ENCODE measurements around the gene CBLN3.
A peak's percentile ranks its signal among the peaks of the same experiment; 100 is the strongest.

Gene CBLN3

DNA sequence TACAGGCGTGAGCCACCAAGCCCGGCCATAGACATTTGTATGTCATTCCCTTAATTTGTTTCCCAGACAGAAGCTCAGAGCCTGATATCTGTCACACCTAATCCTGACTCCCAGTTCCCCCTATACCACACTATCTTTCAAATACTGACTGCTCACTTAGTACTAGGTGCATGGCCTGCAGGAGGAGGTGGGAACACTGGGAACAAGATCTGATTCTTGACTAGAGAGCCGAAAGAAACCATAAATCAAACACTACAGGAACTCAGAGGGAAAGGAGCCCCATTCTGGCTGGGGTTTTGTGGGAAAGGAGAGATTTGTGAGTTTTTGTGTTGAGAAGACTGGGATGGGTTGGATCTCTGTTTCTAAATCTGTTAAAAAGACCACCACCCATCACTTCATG lies 5.2 kb upstream of the CBLN3 start:
- Histone ChIP-seq H3K9ac (ENCODE audit: low read length) (no peak overlapping the region), H3K27ac (ENCODE audit: low read depth, low read length, poor library complexity, severe bottlenecking) (no peak overlapping the region), H3K9me2 (ENCODE audit: low read depth, low read length) (no peaks in the 10 kb centered on the region), H3K4me1 (ENCODE audit: insufficient read depth, low read length, severe bottlenecking) (peaks cover 37% of the 10 kb centered on the region), H2AFZ (ENCODE audit: low read length) (no peak overlapping the region), H3K4me3 (ENCODE audit: low read depth, low read length, poor library complexity, severe bottlenecking) (no peak overlapping the region), H3K9me3 (ENCODE audit: low read length) (no peaks in the 10 kb centered on the region), H3F3A (ENCODE audit: insufficient read depth, low read length) (no peaks in the 10 kb centered on the region; the same call in 1 of the 2 replicates), H3K4me2 (ENCODE audit: low read length) (no peak overlapping the region), H4K20me1 (ENCODE audit: insufficient read depth, low read length) (no peaks in the 10 kb centered on the region), H3K79me2 (ENCODE audit: insufficient read depth, low read length) (no peaks in the 10 kb centered on the region), H3K27me3 (ENCODE audit: insufficient read depth, low read length) (no peaks in the 10 kb centered on the region), H3K36me3 (ENCODE audit: insufficient read depth, low read length) (peaks cover 64% of the 10 kb centered on the region)
- no peak for TF ChIP-seq EZH2 (IDR thresholded peaks at IDR 0.05; ENCODE audit: borderline replicate concordance, low read length)
- no peak for TF ChIP-seq CTCF (IDR thresholded peaks at IDR 0.05; ENCODE audit: low read length)

DNA sequence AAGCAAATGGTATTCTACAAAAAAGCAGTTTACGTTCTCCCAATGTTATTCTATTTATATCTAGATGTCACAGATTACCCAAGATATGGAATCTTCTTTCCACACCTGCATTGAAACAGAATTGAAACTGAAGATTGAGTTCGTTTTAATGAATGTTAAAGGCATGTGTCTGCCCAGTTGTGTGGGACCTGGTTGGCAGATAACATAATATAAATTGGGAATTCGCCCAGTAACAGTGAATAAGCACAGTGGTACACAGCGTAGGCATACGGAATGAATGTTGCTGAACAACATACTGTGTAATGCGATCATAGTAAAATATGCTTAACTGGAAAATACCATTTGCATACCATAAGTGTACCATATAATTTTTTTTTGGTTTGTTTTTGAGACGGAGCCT lies 4.6 kb upstream of the CBLN3 start:
- Histone ChIP-seq H3K4me3 (ENCODE audit: low read depth, low read length, poor library complexity, severe bottlenecking) (no peak overlapping the region), H3K36me3 (ENCODE audit: insufficient read depth, low read length) (peaks cover 57% of the 10 kb centered on the region), H2AFZ (ENCODE audit: low read length) (no peak overlapping the region), H3K79me2 (ENCODE audit: insufficient read depth, low read length) (no peaks in the 10 kb centered on the region), H3K9ac (ENCODE audit: low read length) (no peak overlapping the region), H3K4me1 (ENCODE audit: insufficient read depth, low read length, severe bottlenecking) (peaks cover 44% of the 10 kb centered on the region), H3K4me2 (ENCODE audit: low read length) (no peak overlapping the region), H3K9me3 (ENCODE audit: low read length) (no peaks in the 10 kb centered on the region), H3K27ac (ENCODE audit: low read depth, low read length, poor library complexity, severe bottlenecking) (no peak overlapping the region), H3F3A (ENCODE audit: insufficient read depth, low read length) (no peaks in the 10 kb centered on the region; the same call in 1 of the 2 replicates), H3K27me3 (ENCODE audit: insufficient read depth, low read length) (no peaks in the 10 kb centered on the region), H4K20me1 (ENCODE audit: insufficient read depth, low read length) (no peaks in the 10 kb centered on the region), H3K9me2 (ENCODE audit: low read depth, low read length) (no peaks in the 10 kb centered on the region)
- TF ChIP-seq CTCF (IDR thresholded peaks at IDR 0.05; ENCODE audit: low read length), result no peak
- no peak for TF ChIP-seq EZH2 (IDR thresholded peaks at IDR 0.05; ENCODE audit: borderline replicate concordance, low read length)

- Histone ChIP-seq H3K4me3 (ENCODE audit: low read depth, low read length, poor library complexity, severe bottlenecking) (no peak overlapping the region), H3K4me2 (ENCODE audit: low read length) (peak overlapping the region; percentile 84; the same call in 1 of the 2 replicates), H3K4me1 (ENCODE audit: insufficient read depth, low read length, severe bottlenecking) (peaks cover 44% of the 10 kb centered on the region), H2AFZ (ENCODE audit: low read length) (no peak overlapping the region), H3K9me3 (ENCODE audit: low read length) (no peaks in the 10 kb centered on the region), H3K9ac (ENCODE audit: low read length) (no peak overlapping the region; the same call in 1 of the 2 replicates), H3K27ac (ENCODE audit: low read depth, low read length, poor library complexity, severe bottlenecking) (no peak overlapping the region), H3F3A (ENCODE audit: insufficient read depth, low read length) (no peaks in the 10 kb centered on the region), H4K20me1 (ENCODE audit: insufficient read depth, low read length) (no peaks in the 10 kb centered on the region), H3K9me2 (ENCODE audit: low read depth, low read length) (no peaks in the 10 kb centered on the region), H3K27me3 (ENCODE audit: insufficient read depth, low read length) (no peaks in the 10 kb centered on the region), H3K36me3 (ENCODE audit: insufficient read depth, low read length) (peaks cover 42% of the 10 kb centered on the region), H3K79me2 (ENCODE audit: insufficient read depth, low read length) (no peaks in the 10 kb centered on the region)
- TF ChIP-seq EZH2 (IDR thresholded peaks at IDR 0.05; ENCODE audit: borderline replicate concordance, low read length) (no peak), CTCF (IDR thresholded peaks at IDR 0.05; ENCODE audit: low read length) (no peak)
Observed at GRCh38 chr14:24432259-24433131, 3.0 kb upstream of the CBLN3 start.

All from OCI-LY1 (cell line).